Stimulated activated CD4-positive, alpha-beta T cell treated with anti-CD3 and anti-CD28 coated beads, TNF-alpha, amount 100 ng/mL, for 48 hours (primary cell): ENCODE measurements around the gene BSCL2.
"Not testable (repeated sequence)": the region's sequence is repeated elsewhere in the genome, so short reads cannot be mapped to it uniquely, and the experiment has no call there.

ENCODE experiments used
- DNase-seq, 3 donors: peaks; one replicate each; pipeline ENCODE4 v3.0.0-alpha.2; 2020; ENCODE audit warnings: low read depth in 3 of 3

The BSCL2 gene

GRCh38 chr11:62688491-62688890, 18.7 kb downstream of the BSCL2 start:
- DNase-seq: no peak

GRCh38 chr11:62687508-62688396, 19.5 kb downstream of the BSCL2 start:
- DNase-seq: no peak

- DNase-seq: no peak
Measured at GRCh38 chr11:62682518-62682917, 24.7 kb downstream of the BSCL2 start.

GRCh38 chr11:62680825-62681240, 26.4 kb downstream of the BSCL2 start:
- DNase-seq: peak in 1 of 3 donors; percentile 19

DNA sequence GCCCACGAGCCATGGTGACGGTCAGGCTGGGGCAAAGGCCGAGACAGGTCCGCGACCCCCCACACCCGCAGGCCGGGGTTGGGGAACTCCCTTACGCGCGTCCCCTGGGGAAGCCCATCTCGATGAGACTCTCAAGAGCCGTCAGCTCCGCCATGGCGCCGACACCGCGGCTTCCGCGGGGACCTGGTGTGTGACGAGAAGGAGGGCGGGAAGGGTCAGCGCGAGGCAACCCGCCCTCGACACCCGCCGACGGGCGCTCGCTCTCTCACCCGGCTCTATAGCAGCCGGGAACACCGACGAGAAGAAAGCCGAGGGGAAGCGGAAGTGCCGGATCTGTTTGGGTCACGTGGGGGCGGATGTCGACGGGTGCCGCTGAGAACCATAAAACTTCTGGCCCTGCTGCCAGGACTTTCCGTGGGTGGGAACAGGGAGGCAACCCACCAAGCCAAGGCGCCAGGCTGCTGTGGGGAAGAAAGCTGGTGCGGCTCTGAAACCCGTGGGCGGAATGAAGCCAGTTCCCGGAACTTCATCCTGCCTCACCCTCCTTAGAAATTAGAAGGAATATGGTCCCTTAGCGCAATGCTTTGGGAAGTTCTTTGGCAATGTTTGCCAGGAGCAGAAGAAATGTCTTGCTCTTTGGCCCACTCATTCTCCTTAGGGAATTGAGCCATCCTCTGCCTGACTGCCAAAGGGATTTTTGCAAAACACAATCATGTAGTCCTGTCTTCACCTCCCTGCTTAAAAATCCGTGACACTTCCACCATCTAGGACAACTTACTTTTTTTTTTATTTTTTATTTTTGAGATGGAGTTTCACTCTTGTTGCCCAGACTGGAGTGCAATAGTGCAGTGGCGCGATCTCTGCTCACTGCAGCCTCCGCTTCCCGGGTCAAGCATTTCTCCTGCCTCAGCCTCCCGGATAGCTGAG, 28.2 kb downstream of the BSCL2 start, which contains the start of gene UBXN1:
Gene UBXN1, minus strand, starts transcription at position 304 of the 927 bp plus-strand sequence. Its CDS starts 150 bp downstream, at position 154.
- peak; percentile 69 to 85 (median 82) for DNase-seq

GRCh38 chr11:62678433-62678769, 28.8 kb downstream of the BSCL2 start:
- no peak for DNase-seq

- no peak for DNase-seq
Measured at GRCh38 chr11:62677714-62678113, 29.5 kb downstream of the BSCL2 start.

DNA sequence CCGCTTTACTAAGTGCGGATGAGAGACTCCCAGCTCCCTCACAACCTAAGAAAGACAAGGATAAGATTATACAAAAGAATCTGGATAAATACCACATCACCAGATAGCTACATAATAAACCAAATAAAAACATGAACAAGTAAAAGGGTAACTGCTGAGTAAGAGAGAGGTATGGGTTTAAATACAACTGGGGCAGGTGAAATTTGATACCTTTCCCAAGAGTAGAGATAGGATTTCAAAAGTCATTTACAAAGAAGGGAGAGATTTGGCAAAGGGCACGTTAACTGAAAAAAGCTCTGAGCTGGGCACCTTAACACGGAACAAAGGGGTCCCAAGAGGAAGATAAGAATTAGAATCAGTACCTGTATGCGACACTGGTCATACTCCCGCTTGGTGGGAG, 30.1 kb downstream of the BSCL2 start:
- no peak for DNase-seq

GRCh38 chr11:62676698-62677097, 30.5 kb downstream of the BSCL2 start:
- DNase-seq: no peak

DNA sequence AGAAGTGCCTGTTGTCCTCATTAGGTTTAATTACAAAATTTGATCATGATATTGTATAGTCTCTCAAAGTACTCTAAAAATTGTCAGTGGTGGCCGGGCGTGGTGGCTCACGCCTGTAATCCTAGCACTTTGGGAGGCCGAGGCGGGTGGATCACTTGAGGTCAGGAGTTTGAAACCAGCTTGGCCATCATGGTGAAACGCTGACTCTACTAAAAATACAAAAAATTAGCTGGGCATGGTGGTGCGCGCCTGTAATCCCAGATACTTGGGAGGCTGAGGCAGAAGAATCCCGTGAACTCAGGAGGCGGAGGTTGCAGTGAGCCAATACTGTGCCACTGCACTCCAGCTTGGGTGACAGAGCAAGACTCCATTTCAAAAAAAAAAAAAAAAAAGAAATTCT, 31.8 kb downstream of the BSCL2 start:
- not testable (repeated sequence) for DNase-seq

DNA sequence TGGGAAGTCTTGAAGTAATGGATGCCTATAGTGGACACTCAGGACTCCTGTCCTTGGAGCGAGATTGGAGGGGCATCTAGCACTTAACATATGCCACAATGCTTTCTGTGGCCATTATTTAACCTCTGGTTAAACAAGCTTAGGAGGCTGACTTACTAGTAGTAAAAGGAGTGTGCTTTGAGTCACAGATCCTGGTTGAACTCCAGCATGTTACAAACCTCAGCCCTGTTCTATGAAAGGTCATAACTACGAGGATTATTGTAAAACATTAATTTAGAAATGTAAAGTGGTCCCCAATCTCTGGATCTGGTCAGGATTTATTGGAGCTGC, 34.1 kb downstream of the BSCL2 start:
- DNase-seq: no peak

DNA sequence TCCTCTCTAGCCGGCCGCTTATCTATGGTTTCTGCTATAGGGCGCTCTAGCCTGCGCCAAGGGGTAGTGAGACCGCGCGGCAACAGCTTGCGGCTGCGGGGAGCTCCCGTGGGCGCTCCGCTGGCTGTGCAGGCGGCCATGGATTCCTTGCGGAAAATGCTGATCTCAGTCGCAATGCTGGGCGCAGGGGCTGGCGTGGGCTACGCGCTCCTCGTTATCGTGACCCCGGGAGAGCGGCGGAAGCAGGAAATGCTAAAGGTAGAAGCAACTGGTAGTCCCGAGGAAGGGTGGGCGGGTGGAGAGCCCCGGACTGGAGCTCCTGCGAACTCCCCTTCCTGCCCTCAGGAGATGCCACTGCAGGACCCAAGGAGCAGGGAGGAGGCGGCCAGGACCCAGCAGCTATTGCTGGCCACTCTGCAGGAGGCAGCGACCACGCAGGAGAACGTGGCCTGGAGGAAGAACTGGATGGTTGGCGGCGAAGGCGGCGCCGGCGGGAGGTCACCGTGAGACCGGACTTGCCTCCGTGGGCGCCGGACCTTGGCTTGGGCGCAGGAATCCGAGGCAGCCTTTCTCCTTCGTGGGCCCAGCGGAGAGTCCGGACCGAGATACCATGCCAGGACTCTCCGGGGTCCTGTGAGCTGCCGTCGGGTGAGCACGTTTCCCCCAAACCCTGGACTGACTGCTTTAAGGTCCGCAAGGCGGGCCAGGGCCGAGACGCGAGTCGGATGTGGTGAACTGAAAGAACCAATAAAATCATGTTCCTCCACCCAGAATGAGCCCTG, 35.4 kb downstream of the BSCL2 start, which contains the start of the genes LBHD1 and UQCC3:
Gene LBHD1, minus strand, starts transcription at position 660 of the 782 bp plus-strand sequence. CDS start 2,236 bp downstream, outside the sequence.
Gene UQCC3, plus strand, starts transcription at position 66 of the 782 bp plus-strand sequence. Its CDS starts 73 bp downstream, at position 139.
- peak; percentile 58 to 78 (median 76) for DNase-seq

DNA sequence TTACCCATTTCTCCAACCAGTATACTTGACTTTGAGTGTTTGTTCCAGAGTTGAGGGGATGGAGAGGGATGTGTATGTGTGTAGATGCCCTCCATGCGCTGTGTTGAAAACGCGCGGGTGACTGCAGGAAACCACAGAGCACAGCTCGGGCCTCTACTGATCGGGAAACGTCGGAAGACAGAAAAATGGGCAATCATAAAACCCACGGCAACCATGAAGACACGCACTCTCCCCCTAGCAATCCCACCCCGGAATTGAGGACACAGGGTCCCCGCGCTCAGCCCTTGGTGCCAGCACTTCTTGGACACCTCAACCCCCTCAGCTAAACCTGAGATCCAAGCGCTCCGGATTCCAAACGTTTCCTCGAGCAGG, 36.0 kb downstream of the BSCL2 start:
- DNase-seq: no peak

DNA sequence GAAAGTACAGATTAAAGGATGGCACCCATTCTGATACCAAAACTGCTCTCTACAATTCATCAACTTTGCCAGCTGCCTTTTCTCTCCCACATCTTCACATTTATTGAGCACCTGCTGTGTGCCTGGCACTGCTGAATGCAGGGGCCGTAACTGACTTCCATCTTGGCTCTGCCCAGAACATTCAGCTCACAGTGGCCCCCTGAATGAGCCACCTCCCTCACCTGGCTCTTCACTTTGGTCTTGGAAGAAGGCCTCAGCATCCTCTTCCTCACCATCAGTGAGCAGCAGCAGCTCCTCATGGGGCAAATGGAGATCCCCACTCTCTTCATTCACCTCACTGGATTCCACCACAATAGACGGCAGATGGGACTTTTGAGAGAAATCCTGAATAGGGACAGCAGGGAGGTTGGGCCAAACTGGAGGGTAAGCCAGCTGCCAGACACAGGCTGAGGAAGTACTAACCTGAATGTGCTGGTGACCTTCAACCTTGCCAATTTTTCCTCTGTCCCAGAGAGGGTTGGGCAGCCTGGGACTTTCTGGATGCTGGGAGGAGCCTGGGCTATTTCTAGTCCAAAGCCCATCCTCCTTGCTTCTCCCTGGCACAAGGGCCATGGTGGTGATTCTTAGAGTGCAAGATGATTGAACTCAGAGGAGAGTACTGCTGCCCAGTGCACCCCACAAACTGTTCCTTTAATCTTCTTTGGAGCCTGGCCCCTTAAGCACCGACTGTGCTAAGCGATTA, 37.6 kb downstream of the BSCL2 start:
- DNase-seq: no peak

DNA sequence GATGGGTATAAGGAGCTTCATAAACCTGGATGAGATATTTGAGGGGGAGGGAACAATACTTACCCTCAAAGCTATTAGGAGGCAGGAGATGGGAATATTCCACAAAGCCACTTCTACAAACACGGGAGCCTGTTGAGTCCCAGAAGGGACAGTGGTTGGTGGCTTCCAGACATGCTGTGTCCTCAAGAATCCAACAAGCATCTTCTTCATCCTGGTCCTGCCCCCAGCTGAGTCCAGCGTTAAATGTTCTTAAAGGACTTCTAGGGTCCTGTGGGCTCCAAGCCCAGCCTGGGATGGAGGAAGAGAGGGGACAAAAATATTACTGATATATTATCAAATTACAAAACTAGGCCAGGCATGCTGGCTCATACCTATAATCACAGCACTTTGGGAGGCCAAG, 39.8 kb downstream of the BSCL2 start:
- DNase-seq: no peak

- DNase-seq: peak in 1 of 3 donors; percentile 10
Measured at GRCh38 chr11:62666259-62666926, 40.8 kb downstream of the BSCL2 start.

GRCh38 chr11:62665599-62666258, 41.5 kb downstream of the BSCL2 start:
- DNase-seq: peak in 2 of 3 donors; percentile 26 to 27

- DNase-seq: peak; percentile 92 to 97 (median 92)
Measured at GRCh38 chr11:62665075-62665598, 42.1 kb downstream of the BSCL2 start, which contains the start of the genes C11orf98 and CSKMT. Gene C11orf98, minus strand, starts transcription at chr11:62665210. Its CDS starts 41 bp downstream, at chr11:62665169. Gene CSKMT, plus strand, starts transcription at chr11:62665312. Its CDS starts 568 bp downstream, at chr11:62665880.

DNA sequence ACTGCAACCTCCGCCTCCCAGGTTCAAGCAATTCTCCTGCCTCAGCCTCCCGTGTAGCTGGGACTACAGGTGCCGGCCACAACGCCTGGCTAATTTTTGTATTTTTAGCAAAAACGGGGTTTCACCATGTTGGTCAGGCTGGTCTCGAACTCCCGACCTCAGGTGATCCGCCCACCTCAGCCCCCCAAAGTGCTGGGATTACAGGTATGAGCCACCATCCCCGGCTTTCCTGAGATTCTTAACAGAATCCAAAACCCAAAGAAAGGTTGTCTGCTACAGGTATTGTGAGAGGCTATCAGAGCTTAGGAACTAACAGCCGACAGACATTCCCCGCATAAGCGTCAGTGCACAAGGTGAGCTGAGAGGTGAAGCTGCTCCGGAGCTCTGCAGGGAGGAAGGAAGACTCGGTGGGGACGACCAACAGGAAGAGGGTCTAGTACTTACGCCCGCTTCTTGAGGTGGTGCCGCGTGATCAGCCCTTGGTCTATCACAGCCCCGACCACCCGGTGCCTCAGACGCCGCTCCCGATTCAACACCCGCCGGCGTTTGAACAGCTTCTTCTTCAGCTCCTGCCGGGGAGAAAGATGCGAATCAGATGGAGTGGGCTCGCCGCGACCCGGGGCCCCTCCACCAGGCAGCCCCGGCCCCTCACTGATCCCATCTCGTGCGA, 42.7 kb downstream of the BSCL2 start:
- peak in 2 of 3 donors; percentile 24 to 48 for DNase-seq
